ENCODE data around the gene SLC7A10.

The SLC7A10 gene

DNA sequence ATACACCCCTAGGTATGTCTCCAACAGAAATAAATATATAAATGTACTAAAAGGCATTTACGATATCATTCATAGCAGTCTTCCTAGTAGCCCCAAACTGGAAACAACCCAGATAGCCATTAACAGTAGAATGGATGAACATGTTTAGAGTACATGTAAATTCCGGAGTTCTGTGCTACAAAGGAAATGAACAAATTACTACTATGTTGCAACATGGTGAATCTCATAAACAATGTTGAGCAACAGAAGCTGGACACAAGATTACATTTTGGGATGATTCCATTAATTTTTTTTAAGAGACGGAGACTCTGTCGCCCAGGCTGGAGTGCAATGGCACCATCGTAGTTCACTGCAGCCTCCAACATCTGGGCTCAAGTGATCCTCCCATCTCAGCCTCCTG lies 5.9 kb upstream of the SLC7A10 start:
- Histone ChIP-seq H3K4me2 (ENCODE audit: low read length) (no peak overlapping the region), H3K4me1 (ENCODE audit: insufficient read depth, low read length, severe bottlenecking) (no peaks in the 10 kb centered on the region), H3F3A (ENCODE audit: insufficient read depth, low read length) (no peaks in the 10 kb centered on the region), H3K9me3 (ENCODE audit: low read length) (peaks cover 8% of the 10 kb centered on the region; the same call in 1 of the 2 replicates), H3K9me2 (ENCODE audit: low read depth, low read length) (no peaks in the 10 kb centered on the region), H3K36me3 (ENCODE audit: insufficient read depth, low read length) (no peaks in the 10 kb centered on the region), H3K9ac (ENCODE audit: low read length) (no peak overlapping the region), H2AFZ (ENCODE audit: low read length) (no peak overlapping the region), H3K27me3 (ENCODE audit: insufficient read depth, low read length) (no peaks in the 10 kb centered on the region; the same call in 1 of the 2 replicates), H3K79me2 (ENCODE audit: insufficient read depth, low read length) (no peaks in the 10 kb centered on the region), H3K4me3 (ENCODE audit: low read depth, low read length, poor library complexity, severe bottlenecking) (no peak overlapping the region), H3K27ac (ENCODE audit: low read depth, low read length, poor library complexity, severe bottlenecking) (no peak overlapping the region), H4K20me1 (ENCODE audit: insufficient read depth, low read length) (no peaks in the 10 kb centered on the region)
- TF ChIP-seq, protein P1, sequence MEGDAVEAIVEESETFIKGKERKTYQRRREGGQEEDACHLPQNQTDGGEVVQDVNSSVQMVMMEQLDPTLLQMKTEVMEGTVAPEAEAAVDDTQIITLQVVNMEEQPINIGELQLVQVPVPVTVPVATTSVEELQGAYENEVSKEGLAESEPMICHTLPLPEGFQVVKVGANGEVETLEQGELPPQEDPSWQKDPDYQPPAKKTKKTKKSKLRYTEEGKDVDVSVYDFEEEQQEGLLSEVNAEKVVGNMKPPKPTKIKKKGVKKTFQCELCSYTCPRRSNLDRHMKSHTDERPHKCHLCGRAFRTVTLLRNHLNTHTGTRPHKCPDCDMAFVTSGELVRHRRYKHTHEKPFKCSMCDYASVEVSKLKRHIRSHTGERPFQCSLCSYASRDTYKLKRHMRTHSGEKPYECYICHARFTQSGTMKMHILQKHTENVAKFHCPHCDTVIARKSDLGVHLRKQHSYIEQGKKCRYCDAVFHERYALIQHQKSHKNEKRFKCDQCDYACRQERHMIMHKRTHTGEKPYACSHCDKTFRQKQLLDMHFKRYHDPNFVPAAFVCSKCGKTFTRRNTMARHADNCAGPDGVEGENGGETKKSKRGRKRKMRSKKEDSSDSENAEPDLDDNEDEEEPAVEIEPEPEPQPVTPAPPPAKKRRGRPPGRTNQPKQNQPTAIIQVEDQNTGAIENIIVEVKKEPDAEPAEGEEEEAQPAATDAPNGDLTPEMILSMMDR (IDR thresholded peaks at IDR 0.05; ENCODE audit: low read length): no peak
- TF ChIP-seq EZH2 (IDR thresholded peaks at IDR 0.05; ENCODE audit: borderline replicate concordance, low read length): no peak

DNA sequence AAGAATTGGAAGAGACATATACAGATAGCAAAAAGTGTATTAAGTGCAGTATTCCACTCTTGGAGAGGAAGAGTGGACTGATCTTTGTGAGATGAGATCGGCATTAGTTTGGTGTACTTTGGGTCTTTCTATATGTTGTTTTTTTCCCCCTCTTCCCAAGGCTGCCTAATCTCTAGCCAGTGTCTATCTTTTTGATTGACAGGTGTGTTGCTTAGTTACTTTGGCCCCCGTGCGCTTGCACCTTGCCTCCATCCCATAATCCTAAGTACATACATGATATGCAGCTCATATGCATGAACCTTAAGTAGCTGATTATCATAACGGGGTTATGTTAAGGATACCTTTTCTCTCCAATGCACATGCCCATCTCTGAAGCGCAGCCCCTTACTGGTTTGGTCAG lies 4.3 kb upstream of the SLC7A10 start:
- Histone ChIP-seq H4K20me1 (ENCODE audit: insufficient read depth, low read length) (no peaks in the 10 kb centered on the region), H3K9ac (ENCODE audit: low read length) (no peak overlapping the region), H3F3A (ENCODE audit: insufficient read depth, low read length) (no peaks in the 10 kb centered on the region), H3K36me3 (ENCODE audit: insufficient read depth, low read length) (no peaks in the 10 kb centered on the region), H3K79me2 (ENCODE audit: insufficient read depth, low read length) (no peaks in the 10 kb centered on the region), H2AFZ (ENCODE audit: low read length) (no peak overlapping the region), H3K4me1 (ENCODE audit: insufficient read depth, low read length, severe bottlenecking) (no peaks in the 10 kb centered on the region), H3K27me3 (ENCODE audit: insufficient read depth, low read length) (no peaks in the 10 kb centered on the region; the same call in 1 of the 2 replicates), H3K9me3 (ENCODE audit: low read length) (peaks cover 8% of the 10 kb centered on the region; the same call in 1 of the 2 replicates), H3K4me2 (ENCODE audit: low read length) (no peak overlapping the region), H3K4me3 (ENCODE audit: low read depth, low read length, poor library complexity, severe bottlenecking) (no peak overlapping the region), H3K27ac (ENCODE audit: low read depth, low read length, poor library complexity, severe bottlenecking) (no peak overlapping the region), H3K9me2 (ENCODE audit: low read depth, low read length) (no peaks in the 10 kb centered on the region)
- TF ChIP-seq EZH2 (IDR thresholded peaks at IDR 0.05; ENCODE audit: borderline replicate concordance, low read length): no peak
- TF ChIP-seq, protein P1 (IDR thresholded peaks at IDR 0.05; ENCODE audit: low read length): no peak

DNA sequence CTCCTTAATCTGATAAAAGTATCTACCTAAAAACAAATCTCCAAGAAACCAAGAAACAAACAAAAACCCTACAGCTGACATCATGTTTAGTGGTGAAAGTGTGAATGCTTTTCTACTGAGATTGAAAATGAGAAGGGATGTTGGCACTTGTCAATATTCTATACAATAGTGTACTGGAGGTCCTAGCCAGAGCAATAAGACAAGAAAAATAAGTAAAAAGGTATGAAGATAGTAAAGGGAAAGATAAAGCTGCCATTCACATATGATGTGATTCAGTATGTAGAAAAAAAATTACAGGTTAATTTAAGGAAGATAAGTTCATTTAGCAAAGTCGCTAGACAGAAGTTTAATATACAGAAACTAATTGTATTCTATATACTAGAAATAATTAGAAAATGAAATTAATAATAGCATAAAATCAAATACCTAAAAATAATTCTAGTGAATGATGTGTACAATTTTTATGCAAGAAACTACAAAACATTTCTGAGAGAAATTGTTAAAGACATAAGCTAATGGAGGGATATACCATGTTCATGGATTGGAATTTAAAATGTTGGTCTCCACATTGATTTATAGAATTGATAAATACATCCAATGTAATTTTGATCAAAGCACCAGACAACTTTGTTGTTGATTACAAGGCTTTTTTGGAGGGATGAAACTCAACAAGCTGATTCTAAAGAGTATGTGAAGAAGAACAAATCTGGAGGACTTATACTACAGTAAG lies 2.4 kb upstream of the SLC7A10 start:
- H3K4me3 ChIP-seq (ENCODE audit: low read depth, low read length, poor library complexity, severe bottlenecking): no peak overlapping the region

More for the DNA sequence above, 2.4 kb upstream of the SLC7A10 start:
- peaks cover 8% of the 10 kb centered on the region; the same call in 1 of the 2 replicates for H3K9me3 ChIP-seq (ENCODE audit: low read length)
- no peaks in the 10 kb centered on the region for H3K9me2 ChIP-seq (ENCODE audit: low read depth, low read length)
- TF ChIP-seq, protein P1 (IDR thresholded peaks at IDR 0.05; ENCODE audit: low read length): no peak
- no peak for TF ChIP-seq EZH2 (IDR thresholded peaks at IDR 0.05; ENCODE audit: borderline replicate concordance, low read length)
- H3K27ac ChIP-seq (ENCODE audit: low read depth, low read length, poor library complexity, severe bottlenecking): no peak overlapping the region
- no peak overlapping the region for H3K4me2 ChIP-seq (ENCODE audit: low read length)
- no peaks in the 10 kb centered on the region for H3K4me1 ChIP-seq (ENCODE audit: insufficient read depth, low read length, severe bottlenecking)
- no peaks in the 10 kb centered on the region; the same call in 1 of the 2 replicates for H3K27me3 ChIP-seq (ENCODE audit: insufficient read depth, low read length)
- H4K20me1 ChIP-seq (ENCODE audit: insufficient read depth, low read length): no peaks in the 10 kb centered on the region
- H2AFZ ChIP-seq (ENCODE audit: low read length): no peak overlapping the region
- H3K9ac ChIP-seq (ENCODE audit: low read length): no peak overlapping the region
- no peaks in the 10 kb centered on the region for H3F3A ChIP-seq (ENCODE audit: insufficient read depth, low read length)
- H3K36me3 ChIP-seq (ENCODE audit: insufficient read depth, low read length): no peaks in the 10 kb centered on the region
- H3K79me2 ChIP-seq (ENCODE audit: insufficient read depth, low read length): no peaks in the 10 kb centered on the region

Data from OCI-LY1 (cell line).